Measurements from ENCODE around the gene IGFBP3.

IGFBP3 gene

GRCh38 chr7:45873355-45873754, 47.7 kb downstream of the IGFBP3 start:
- no peak for DNase-seq (ENCODE audit: low read depth, low spot score)

DNA sequence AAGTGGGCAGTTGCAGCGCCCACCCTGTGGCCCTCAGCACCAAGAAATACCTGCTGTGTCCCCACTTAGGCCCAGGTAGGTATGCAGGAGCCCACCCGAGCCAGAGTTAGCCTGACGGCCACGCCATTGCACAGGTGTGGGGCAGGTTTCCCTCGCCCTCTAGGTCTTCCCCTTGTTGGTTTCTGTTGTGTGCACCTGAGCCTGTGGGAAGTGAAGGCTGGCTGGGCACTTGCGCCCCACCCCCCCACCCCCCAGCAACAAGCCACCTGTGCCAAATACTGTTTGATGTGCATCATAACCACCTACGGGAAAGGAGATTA, 48.1 kb downstream of the IGFBP3 start, which contains the start of gene CCDC201:
TSS of gene CCDC201 (minus strand) at position 48 of the 320 bp plus-strand sequence. CDS start 75 bp downstream, outside the sequence.
- DNase-seq (ENCODE audit: low read depth, low spot score): no peak

DNA sequence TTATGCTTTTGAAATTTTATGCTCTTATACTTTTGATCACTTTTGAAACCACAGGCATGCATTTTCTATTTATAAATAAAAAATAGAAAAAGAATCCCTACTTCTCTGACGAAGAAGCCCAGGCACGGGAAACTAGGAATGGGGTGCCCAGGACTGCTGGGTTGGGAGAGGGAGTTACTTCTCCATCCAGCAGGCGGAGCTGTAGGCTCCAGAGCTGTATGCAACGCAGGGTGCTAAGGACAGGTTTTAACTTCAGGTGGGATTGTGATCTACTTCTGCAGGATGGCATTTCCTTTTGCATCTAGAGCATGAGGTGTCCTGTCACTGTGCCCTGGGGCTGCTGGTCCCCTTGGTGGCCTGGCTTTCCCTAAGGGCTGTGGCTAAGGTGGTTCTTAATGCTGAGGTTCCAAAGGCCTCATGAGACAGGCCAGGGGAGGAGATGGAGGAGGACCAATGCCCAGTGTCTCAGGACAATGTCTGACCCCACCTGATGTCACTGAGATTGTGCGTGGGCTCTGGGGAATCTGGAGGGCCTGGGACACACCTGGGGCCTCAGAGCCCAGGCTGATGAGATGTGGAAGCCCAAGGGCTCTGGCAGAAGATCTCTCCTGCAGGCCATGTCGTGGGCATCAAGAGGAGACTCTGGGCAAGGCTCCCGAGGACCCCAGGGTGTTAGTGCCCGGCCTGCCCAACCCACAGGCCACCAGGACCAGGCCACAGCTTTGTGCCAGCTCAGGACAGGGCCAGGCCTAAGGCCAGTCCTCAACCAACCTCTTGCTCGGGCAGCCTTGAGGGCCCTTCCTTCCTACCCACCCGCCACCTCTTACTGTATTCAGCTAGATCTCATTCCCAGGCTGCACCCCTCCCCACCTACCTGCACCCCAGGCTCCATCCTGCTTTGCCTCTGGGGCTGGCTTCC, 48.7 kb downstream of the IGFBP3 start:
- no peak for DNase-seq (ENCODE audit: low read depth, low spot score)

GRCh38 chr7:45869426-45869825, 51.6 kb downstream of the IGFBP3 start:
- no peak for DNase-seq (ENCODE audit: low read depth, low spot score)

- DNase-seq (ENCODE audit: low read depth, low spot score): no peak
Observed at GRCh38 chr7:45867471-45867870, 53.6 kb downstream of the IGFBP3 start.

GRCh38 chr7:45865594-45866410, 55.3 kb downstream of the IGFBP3 start:
- DNase-seq (ENCODE audit: low read depth, low spot score): no peak

- no peak for DNase-seq (ENCODE audit: low read depth, low spot score)
Observed at GRCh38 chr7:45863715-45864114, 57.4 kb downstream of the IGFBP3 start.
